Measurements from ENCODE around the gene HORMAD2.

HORMAD2 gene

DNA sequence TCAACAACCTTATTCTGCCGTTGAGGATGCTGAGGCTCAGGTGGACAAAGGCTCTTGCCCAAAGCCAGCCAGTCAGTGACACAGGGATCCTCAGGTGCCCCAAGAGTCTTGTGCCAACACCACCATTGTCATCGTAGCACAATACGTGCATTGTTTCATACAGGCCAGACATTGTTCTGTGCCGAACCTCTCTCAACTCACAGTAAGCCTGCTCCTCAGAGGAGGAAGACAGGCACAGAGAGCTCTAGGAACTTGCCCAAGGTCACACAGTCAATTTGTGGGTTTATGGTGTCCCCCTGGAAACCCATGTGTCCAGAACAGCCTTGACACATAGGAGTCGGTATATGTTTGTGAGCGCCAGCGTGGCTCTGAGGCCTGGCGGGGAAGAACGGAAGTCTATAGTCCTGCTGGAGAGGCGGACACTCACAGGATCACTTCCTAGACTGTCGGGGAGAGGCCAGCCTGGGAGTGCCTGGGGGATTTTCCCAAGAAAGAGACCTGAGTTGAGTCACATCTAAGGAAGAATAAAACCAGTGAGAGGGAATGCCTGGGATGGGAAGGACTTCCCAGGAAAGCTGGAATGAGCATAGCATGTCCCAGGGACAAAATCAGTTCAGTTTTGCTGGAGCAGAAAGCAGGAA lies 146.0 kb downstream of the HORMAD2 start:
- Histone ChIP-seq H3K4me1 (ENCODE audit: control insufficient read depth, insufficient read depth, low read length) (no peaks in the 10 kb centered on the region), H3K27ac (ENCODE audit: low read length) (no peak overlapping the region), H3K36me3 (ENCODE audit: control insufficient read depth in 2 of 2, insufficient read depth in 2 of 2, low read length in 2 of 2) (no peaks in the 10 kb centered on the region), H3K27me3 (ENCODE audit: control insufficient read depth in 1 of 2, insufficient read depth in 2 of 2, low read length in 2 of 2) (peaks cover 3 to 9% of the 10 kb centered on the region in 2 donors), H3K9me3 (ENCODE audit: control insufficient read depth in 2 of 2, low read length in 2 of 2) (no peaks in the 10 kb centered on the region), H3K4me3 (ENCODE audit: low read length in 2 of 2) (no peak overlapping the region), H3K9ac (ENCODE audit: low read length in 2 of 2) (no peak overlapping the region)

Measured in stomach smooth muscle (tissue), 2 donors.